Measurements from ENCODE around the gene CD36.

CD36 gene

GRCh38 chr7:80603940-80604339 is 34.5 kb upstream of the CD36 start:
- Histone ChIP-seq H3K4ac (ENCODE audit: low read depth in 1 of 2, low read length in 2 of 2) (no peak overlapping the region), H3K18ac (ENCODE audit: low read depth in 1 of 2, low read length in 2 of 2) (no peak overlapping the region), H2BK15ac (ENCODE audit: low read depth, poor library complexity, severe bottlenecking) (no peak overlapping the region), H3K14ac (ENCODE audit: low read length in 2 of 2) (no peak overlapping the region), H2BK5ac (ENCODE audit: low read depth, low read length, poor library complexity, severe bottlenecking) (no peak overlapping the region), H2BK120ac (ENCODE audit: low read depth, low read length) (no peak overlapping the region), H3K4me1 (ENCODE audit: control insufficient read depth, insufficient read depth, low read depth, low read length) (no peaks in the 10 kb centered on the region), H3K9ac (ENCODE audit: low read length) (no peak overlapping the region), H2AK5ac (ENCODE audit: low read length, severe bottlenecking) (no peak overlapping the region), H3K23ac (ENCODE audit: low read length in 2 of 2) (no peak overlapping the region), H3K4me2 (ENCODE audit: low read length, poor library complexity, severe bottlenecking) (no peak overlapping the region), H2BK12ac (ENCODE audit: low read length in 2 of 2) (no peak overlapping the region), H3K4me3 (ENCODE audit: insufficient read depth in 1 of 2, low read depth in 1 of 2, low read length in 2 of 2) (no peak overlapping the region), H4K8ac (ENCODE audit: low read length) (no peak overlapping the region), H2AFZ (ENCODE audit: low read depth, low read length) (no peak overlapping the region), H3K9me3 (ENCODE audit: control insufficient read depth, low read length) (no peaks in the 10 kb centered on the region), H3K79me1 (replicated peaks; ENCODE audit: low read length, poor library complexity, severe bottlenecking) (no peaks in the 10 kb centered on the region), H3K27me3 (ENCODE audit: control insufficient read depth in 1 of 2, insufficient read depth in 1 of 2, low read length in 2 of 2) (no peaks in the 10 kb centered on the region), H4K91ac (ENCODE audit: low read length) (no peak overlapping the region), H3K27ac (ENCODE audit: low read length, poor library complexity, severe bottlenecking) (no peak overlapping the region), H3K36me3 (ENCODE audit: control insufficient read depth in 1 of 2, insufficient read depth in 2 of 2, low read depth in 1 of 2, low read length in 2 of 2) (no peaks in the 10 kb centered on the region)
- no peak for DNase-seq
- WGBS, result 100% methylated on average over 2 of the region's 2 CpGs

- no peak overlapping the region for H3K23ac ChIP-seq (ENCODE audit: low read length in 2 of 2)
- no peak overlapping the region for H3K4me3 ChIP-seq (ENCODE audit: insufficient read depth in 1 of 2, low read depth in 1 of 2, low read length in 2 of 2)
- no peak overlapping the region for H4K91ac ChIP-seq (ENCODE audit: low read length)
- no peaks in the 10 kb centered on the region for H3K36me3 ChIP-seq (ENCODE audit: control insufficient read depth in 1 of 2, insufficient read depth in 2 of 2, low read depth in 1 of 2, low read length in 2 of 2)
- no peak for DNase-seq
- no peaks in the 10 kb centered on the region for H3K4me1 ChIP-seq (ENCODE audit: control insufficient read depth, insufficient read depth, low read depth, low read length)
- no peaks in the 10 kb centered on the region for H3K27me3 ChIP-seq (ENCODE audit: control insufficient read depth in 1 of 2, insufficient read depth in 1 of 2, low read length in 2 of 2)
- no peak overlapping the region for H2BK5ac ChIP-seq (ENCODE audit: low read depth, low read length, poor library complexity, severe bottlenecking)
- no peak overlapping the region for H3K4ac ChIP-seq (ENCODE audit: low read depth in 1 of 2, low read length in 2 of 2)
- no peak overlapping the region for H2BK120ac ChIP-seq (ENCODE audit: low read depth, low read length)
- H2BK15ac ChIP-seq (ENCODE audit: low read depth, poor library complexity, severe bottlenecking), result no peak overlapping the region
- no peak overlapping the region for H3K9ac ChIP-seq (ENCODE audit: low read length)
- no peak overlapping the region for H3K18ac ChIP-seq (ENCODE audit: low read depth in 1 of 2, low read length in 2 of 2)
- no peak overlapping the region for H2BK12ac ChIP-seq (ENCODE audit: low read length in 2 of 2)
- no peaks in the 10 kb centered on the region for H3K9me3 ChIP-seq (ENCODE audit: control insufficient read depth, low read length)
- no peak overlapping the region for H3K14ac ChIP-seq (ENCODE audit: low read length in 2 of 2)
- H3K4me2 ChIP-seq (ENCODE audit: low read length, poor library complexity, severe bottlenecking), result no peak overlapping the region
- H2AFZ ChIP-seq (ENCODE audit: low read depth, low read length), result no peak overlapping the region
- no CpG with 5 or more reads among the region's 2 CpGs for WGBS
- no peak overlapping the region for H3K27ac ChIP-seq (ENCODE audit: low read length, poor library complexity, severe bottlenecking)
- no peak overlapping the region for H2AK5ac ChIP-seq (ENCODE audit: low read length, severe bottlenecking)
- no peak overlapping the region for H4K8ac ChIP-seq (ENCODE audit: low read length)
- H3K79me1 ChIP-seq (replicated peaks; ENCODE audit: low read length, poor library complexity, severe bottlenecking), result no peaks in the 10 kb centered on the region
Observed at GRCh38 chr7:80604436-80604835, 34.0 kb upstream of the CD36 start.

- no CpG with 5 or more reads among the region's 1 CpG for WGBS
- Histone ChIP-seq H3K79me1 (replicated peaks; ENCODE audit: low read length, poor library complexity, severe bottlenecking) (no peaks in the 10 kb centered on the region), H3K9ac (ENCODE audit: low read length) (no peak overlapping the region), H3K27me3 (ENCODE audit: control insufficient read depth in 1 of 2, insufficient read depth in 1 of 2, low read length in 2 of 2) (no peaks in the 10 kb centered on the region), H2AFZ (ENCODE audit: low read depth, low read length) (no peak overlapping the region), H3K4me1 (ENCODE audit: control insufficient read depth, insufficient read depth, low read depth, low read length) (peaks cover 2% of the 10 kb centered on the region), H3K4me3 (ENCODE audit: insufficient read depth in 1 of 2, low read depth in 1 of 2, low read length in 2 of 2) (no peak overlapping the region), H2BK15ac (ENCODE audit: low read depth, poor library complexity, severe bottlenecking) (no peak overlapping the region), H4K91ac (ENCODE audit: low read length) (no peak overlapping the region), H3K9me3 (ENCODE audit: control insufficient read depth, low read length) (no peaks in the 10 kb centered on the region), H3K27ac (ENCODE audit: low read length, poor library complexity, severe bottlenecking) (no peak overlapping the region), H2BK120ac (ENCODE audit: low read depth, low read length) (no peak overlapping the region), H3K23ac (ENCODE audit: low read length in 2 of 2) (no peak overlapping the region), H4K8ac (ENCODE audit: low read length) (no peak overlapping the region), H3K14ac (ENCODE audit: low read length in 2 of 2) (no peak overlapping the region), H3K4me2 (ENCODE audit: low read length, poor library complexity, severe bottlenecking) (no peak overlapping the region), H3K4ac (ENCODE audit: low read depth in 1 of 2, low read length in 2 of 2) (no peak overlapping the region), H2BK12ac (ENCODE audit: low read length in 2 of 2) (no peak overlapping the region), H2AK5ac (ENCODE audit: low read length, severe bottlenecking) (no peak overlapping the region), H2BK5ac (ENCODE audit: low read depth, low read length, poor library complexity, severe bottlenecking) (no peak overlapping the region), H3K36me3 (ENCODE audit: control insufficient read depth in 1 of 2, insufficient read depth in 2 of 2, low read depth in 1 of 2, low read length in 2 of 2) (no peaks in the 10 kb centered on the region), H3K18ac (ENCODE audit: low read depth in 1 of 2, low read length in 2 of 2) (no peak overlapping the region)
- DNase-seq, result no peak
Observed at GRCh38 chr7:80607136-80607535, 31.3 kb upstream of the CD36 start.

- H3K18ac ChIP-seq (ENCODE audit: low read depth in 1 of 2, low read length in 2 of 2), result no peak overlapping the region
- H2AK5ac ChIP-seq (ENCODE audit: low read length, severe bottlenecking), result no peak overlapping the region
- no peaks in the 10 kb centered on the region for H3K27me3 ChIP-seq (ENCODE audit: control insufficient read depth in 1 of 2, insufficient read depth in 1 of 2, low read length in 2 of 2)
- H3K9ac ChIP-seq (ENCODE audit: low read length), result no peak overlapping the region
- H3K14ac ChIP-seq (ENCODE audit: low read length in 2 of 2), result no peak overlapping the region
- peaks cover 2% of the 10 kb centered on the region for H3K4me1 ChIP-seq (ENCODE audit: control insufficient read depth, insufficient read depth, low read depth, low read length)
- H3K9me3 ChIP-seq (ENCODE audit: control insufficient read depth, low read length), result no peaks in the 10 kb centered on the region
- H3K27ac ChIP-seq (ENCODE audit: low read length, poor library complexity, severe bottlenecking), result no peak overlapping the region
- H4K8ac ChIP-seq (ENCODE audit: low read length), result no peak overlapping the region
- no peak overlapping the region for H4K91ac ChIP-seq (ENCODE audit: low read length)
- H3K4me3 ChIP-seq (ENCODE audit: insufficient read depth in 1 of 2, low read depth in 1 of 2, low read length in 2 of 2), result no peak overlapping the region
- H3K23ac ChIP-seq (ENCODE audit: low read length in 2 of 2), result no peak overlapping the region
- no peak overlapping the region for H3K4ac ChIP-seq (ENCODE audit: low read depth in 1 of 2, low read length in 2 of 2)
- DNase-seq, result no peak
- no peaks in the 10 kb centered on the region for H3K79me1 ChIP-seq (replicated peaks; ENCODE audit: low read length, poor library complexity, severe bottlenecking)
- H2AFZ ChIP-seq (ENCODE audit: low read depth, low read length), result no peak overlapping the region
- H2BK15ac ChIP-seq (ENCODE audit: low read depth, poor library complexity, severe bottlenecking), result no peak overlapping the region
- no peak overlapping the region for H3K4me2 ChIP-seq (ENCODE audit: low read length, poor library complexity, severe bottlenecking)
- H2BK5ac ChIP-seq (ENCODE audit: low read depth, low read length, poor library complexity, severe bottlenecking), result no peak overlapping the region
- H2BK120ac ChIP-seq (ENCODE audit: low read depth, low read length), result no peak overlapping the region
- no peaks in the 10 kb centered on the region for H3K36me3 ChIP-seq (ENCODE audit: control insufficient read depth in 1 of 2, insufficient read depth in 2 of 2, low read depth in 1 of 2, low read length in 2 of 2)
- H2BK12ac ChIP-seq (ENCODE audit: low read length in 2 of 2), result no peak overlapping the region
Observed at GRCh38 chr7:80608336-80608735, 30.1 kb upstream of the CD36 start.
